HEK293 (cell line): ENCODE data around the gene SPON1.

Experiments used
- CTCF ChIA-PET: fragments of 350-600 bp; formaldehyde crosslinking; extraction: SDS; loops from one replicate; lab custom pipeline; 2021; ENCODE audit warnings: antibody characterized with exemption; lab: Yijun Ruan, JAX
- POLR2A ChIA-PET: fragments of 300-600 bp; formaldehyde crosslinking; extraction: SDS; loops from one replicate; lab custom pipeline; 2020; ENCODE audit warnings: antibody characterized with exemption, inconsistent platforms; lab: Yijun Ruan, JAX
- H3K27ac ChIP-seq: fragments of 200-500 bp; sonication (Bioruptor generic); 2 replicates; pipeline ENCODE4 v1.5.1; 2014; ENCODE audit warnings: low read depth, low read length, control low read depth, inconsistent platforms; ENCODE audit errors: extremely low read depth
- H3K36me3 ChIP-seq, 2 experiments: fragments of 200-500 bp in 1 of 2; sonication (Bioruptor generic) in 1 of 2; 1 replicate in 1 of 2; 2 replicates in 1 of 2; pipeline ENCODE4 v1.5.1; 2014 to 2017; ENCODE audit warnings: inconsistent platforms in 2 of 2, low read length in 2 of 2; ENCODE audit not compliant: control insufficient read depth in 2 of 2, insufficient read depth in 1 of 2
- H3K4me1 ChIP-seq: fragments of 200-500 bp; sonication (Bioruptor generic); 2 replicates; pipeline ENCODE4 v1.5.1; 2014; ENCODE audit warnings: mild to moderate bottlenecking, low read length, inconsistent platforms; ENCODE audit not compliant: control insufficient read depth, insufficient read depth
- H3K4me3 ChIP-seq: 2 replicates; pipeline ENCODE4 v1.5.1; 2011; ENCODE audit warnings: low read depth, mild to moderate bottlenecking, control low read depth, low read length, moderate library complexity
- H3K9me3 ChIP-seq: fragments of 200-500 bp; sonication (Bioruptor generic); 2 replicates; pipeline ENCODE4 v1.5.1; 2014; ENCODE audit warnings: low read depth, low read length, inconsistent platforms; ENCODE audit not compliant: control insufficient read depth, insufficient read depth
- BCL6B ChIP-seq: fragments of 450-650 bp; formaldehyde crosslinking; IDR thresholded peaks from 2 replicates; pipeline ENCODE4 v1.5.1; 2017; ENCODE audit warnings: missing biosample characterization, missing genetic modification characterization
- GLI2 ChIP-seq: fragments of 450-650 bp; formaldehyde crosslinking; IDR thresholded peaks from 2 replicates; pipeline ENCODE4; 2017; ENCODE audit warnings: missing biosample characterization, missing genetic modification characterization, low read depth, borderline replicate concordance
- HOXD13 ChIP-seq: sonication (generic); formaldehyde crosslinking; IDR thresholded peaks from 2 replicates; pipeline ENCODE4 v1.8.0; 2022; ENCODE audit warnings: missing genetic modification reagents, borderline replicate concordance
- PBX3 ChIP-seq: sonication (generic); formaldehyde crosslinking; IDR thresholded peaks from 2 replicates; pipeline ENCODE4 v1.8.1; 2022; ENCODE audit warnings: mild to moderate bottlenecking, moderate library complexity, missing genetic modification reagents
- SP2 ChIP-seq: fragments of 450-650 bp; formaldehyde crosslinking; IDR thresholded peaks from 2 replicates; pipeline ENCODE4 v1.5.1; 2016; ENCODE audit warnings: missing biosample characterization, missing genetic modification characterization
- ZBTB1 ChIP-seq: fragments of 450-650 bp; formaldehyde crosslinking; IDR thresholded peaks from 2 replicates; pipeline ENCODE4 v1.5.1; 2016; ENCODE audit warnings: missing biosample characterization, missing genetic modification characterization
- ZBTB11 ChIP-seq: fragments of 450-650 bp; formaldehyde crosslinking; conservative IDR thresholded peaks from 2 replicates; pipeline ENCODE4 v1.5.1; 2016; ENCODE audit warnings: low read depth, missing biosample characterization, missing genetic modification characterization
- ZBTB48 ChIP-seq: fragments of 450-650 bp; formaldehyde crosslinking; IDR thresholded peaks from 2 replicates; pipeline ENCODE4 v1.5.1; 2016; ENCODE audit warnings: missing biosample characterization, missing genetic modification characterization
- ZEB2 ChIP-seq: fragments of 450-650 bp; formaldehyde crosslinking; IDR thresholded peaks from 2 replicates; pipeline ENCODE4 v1.5.1; 2016; ENCODE audit warnings: missing biosample characterization, missing genetic modification characterization
- ZIC2 ChIP-seq: fragments of 450-650 bp; formaldehyde crosslinking; IDR thresholded peaks from 2 replicates; pipeline ENCODE4 v1.5.1; 2016; ENCODE audit warnings: missing biosample characterization, missing genetic modification characterization
- ZNF157 ChIP-seq: fragments of 450-650 bp; formaldehyde crosslinking; IDR thresholded peaks from 2 replicates; pipeline ENCODE4 v1.5.1; 2016; ENCODE audit warnings: missing biosample characterization, missing genetic modification characterization
- ZNF174 ChIP-seq: fragments of 450-650 bp; formaldehyde crosslinking; IDR thresholded peaks from 2 replicates; pipeline ENCODE4 v1.5.0; 2017; ENCODE audit warnings: missing biosample characterization, mild to moderate bottlenecking, missing genetic modification characterization
- ZNF324 ChIP-seq: fragments of 450-650 bp; formaldehyde crosslinking; IDR thresholded peaks from 2 replicates; pipeline ENCODE4 v1.5.1; 2016; ENCODE audit warnings: missing biosample characterization, missing genetic modification characterization
- ZNF341 ChIP-seq: fragments of 450-650 bp; formaldehyde crosslinking; IDR thresholded peaks from 2 replicates; pipeline ENCODE4; 2016; ENCODE audit warnings: low read depth, missing biosample characterization, missing genetic modification characterization
- ZNF433 ChIP-seq: fragments of 450-650 bp; formaldehyde crosslinking; IDR thresholded peaks from 2 replicates; pipeline ENCODE4 v1.5.1; 2016; ENCODE audit warnings: missing biosample characterization, missing genetic modification characterization, low read depth
- ZNF473 ChIP-seq: fragments of 450-650 bp; formaldehyde crosslinking; IDR thresholded peaks from 2 replicates; pipeline ENCODE4 v1.5.1; 2017; ENCODE audit warnings: missing biosample characterization, missing genetic modification characterization
- ZNF555 ChIP-seq: fragments of 450-650 bp; formaldehyde crosslinking; conservative IDR thresholded peaks from 2 replicates; pipeline ENCODE4 v1.5.1; 2017; ENCODE audit warnings: missing biosample characterization, mild to moderate bottlenecking, missing genetic modification characterization, inconsistent platforms
- ZNF837 ChIP-seq: fragments of 450-650 bp; formaldehyde crosslinking; IDR thresholded peaks from 2 replicates; pipeline ENCODE4 v1.5.1; 2016; ENCODE audit warnings: missing biosample characterization, missing genetic modification characterization
- TF ChIP-seq, protein P1 (sequence below): fragments of 450-650 bp; formaldehyde crosslinking; IDR thresholded peaks from 2 replicates; pipeline ENCODE4 v1.5.1; 2017; ENCODE audit warnings: missing biosample characterization, missing genetic modification characterization
- TF ChIP-seq, protein P2 (sequence below): fragments of 450-650 bp; formaldehyde crosslinking; IDR thresholded peaks from 2 replicates; pipeline ENCODE4 v1.5.1; 2017; ENCODE audit warnings: missing biosample characterization, missing genetic modification characterization

SPON1 gene

GRCh38 chr11:14203321-14203720 is 240.8 kb downstream of the SPON1 start:
- POLR2A ChIA-PET = interaction anchor here (0.5 kb wide), 1 partner anchor 121 kb away, joined by 3 read pairs; no protein-coding TSS in a partner anchor
- TF ChIP-seq ZBTB1 (tag by site-specific recombination) (no peak), SP2 (tag by site-specific recombination) (no peak), ZEB2 (tag by site-specific recombination) (no peak), ZBTB48 (tag by site-specific recombination) (no peak), HOXD13 (no peak), BCL6B (tag by site-specific recombination) (no peak), ZNF174 (tag by site-specific recombination) (no peak), ZBTB11 (tag by site-specific recombination) (no peak), PBX3 (CRISPR knock-in tag) (no peak), ZNF555 (no peak), ZNF341 (tag by site-specific recombination) (no peak), GLI2 (tag by site-specific recombination) (no peak), ZNF473 (tag by site-specific recombination) (no peak), ZIC2 (tag by site-specific recombination) (no peak), ZNF324 (tag by site-specific recombination) (no peak), ZNF157 (tag by site-specific recombination) (no peak), ZNF433 (tag by site-specific recombination) (no peak), ZNF837 (tag by site-specific recombination) (no peak)
- TF ChIP-seq, protein P1, sequence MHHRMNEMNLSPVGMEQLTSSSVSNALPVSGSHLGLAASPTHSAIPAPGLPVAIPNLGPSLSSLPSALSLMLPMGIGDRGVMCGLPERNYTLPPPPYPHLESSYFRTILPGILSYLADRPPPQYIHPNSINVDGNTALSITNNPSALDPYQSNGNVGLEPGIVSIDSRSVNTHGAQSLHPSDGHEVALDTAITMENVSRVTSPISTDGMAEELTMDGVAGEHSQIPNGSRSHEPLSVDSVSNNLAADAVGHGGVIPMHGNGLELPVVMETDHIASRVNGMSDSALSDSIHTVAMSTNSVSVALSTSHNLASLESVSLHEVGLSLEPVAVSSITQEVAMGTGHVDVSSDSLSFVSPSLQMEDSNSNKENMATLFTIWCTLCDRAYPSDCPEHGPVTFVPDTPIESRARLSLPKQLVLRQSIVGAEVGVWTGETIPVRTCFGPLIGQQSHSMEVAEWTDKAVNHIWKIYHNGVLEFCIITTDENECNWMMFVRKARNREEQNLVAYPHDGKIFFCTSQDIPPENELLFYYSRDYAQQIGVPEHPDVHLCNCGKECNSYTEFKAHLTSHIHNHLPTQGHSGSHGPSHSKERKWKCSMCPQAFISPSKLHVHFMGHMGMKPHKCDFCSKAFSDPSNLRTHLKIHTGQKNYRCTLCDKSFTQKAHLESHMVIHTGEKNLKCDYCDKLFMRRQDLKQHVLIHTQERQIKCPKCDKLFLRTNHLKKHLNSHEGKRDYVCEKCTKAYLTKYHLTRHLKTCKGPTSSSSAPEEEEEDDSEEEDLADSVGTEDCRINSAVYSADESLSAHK = no peak
- TF ChIP-seq, protein P2, sequence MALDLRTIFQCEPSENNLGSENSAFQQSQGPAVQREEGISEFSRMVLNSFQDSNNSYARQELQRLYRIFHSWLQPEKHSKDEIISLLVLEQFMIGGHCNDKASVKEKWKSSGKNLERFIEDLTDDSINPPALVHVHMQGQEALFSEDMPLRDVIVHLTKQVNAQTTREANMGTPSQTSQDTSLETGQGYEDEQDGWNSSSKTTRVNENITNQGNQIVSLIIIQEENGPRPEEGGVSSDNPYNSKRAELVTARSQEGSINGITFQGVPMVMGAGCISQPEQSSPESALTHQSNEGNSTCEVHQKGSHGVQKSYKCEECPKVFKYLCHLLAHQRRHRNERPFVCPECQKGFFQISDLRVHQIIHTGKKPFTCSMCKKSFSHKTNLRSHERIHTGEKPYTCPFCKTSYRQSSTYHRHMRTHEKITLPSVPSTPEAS (tag by site-specific recombination) = no peak
- TF ChIP-seq, all 188 proteins: peak for 0
- no peaks in the 10 kb centered on the region for H3K4me1 ChIP-seq
- H3K36me3 ChIP-seq = no peaks in the 10 kb centered on the region
- no peak overlapping the region for H3K27ac ChIP-seq
- CTCF ChIA-PET = interaction anchor here (0.6 kb wide), 1 partner anchor 737 kb away, joined by 3 read pairs; no protein-coding TSS in a partner anchor
- H3K9me3 ChIP-seq = no peaks in the 10 kb centered on the region
- H3K4me3 ChIP-seq = no peak overlapping the region
